ENCODE measurements around the gene NHLH2.

NHLH2 gene

GRCh38 chr1:115840605-115841460 is at the start of gene NHLH2:
Gene NHLH2 (minus strand): TSS chr1:115841126. CDS start chr1:115838372, 2,754 bp downstream.
- no peak for DNase-seq

- DNase-seq, result no peak
These were observed 49.7 kb upstream of the NHLH2 start for GRCh38 chr1:115890580-115890979.

DNA sequence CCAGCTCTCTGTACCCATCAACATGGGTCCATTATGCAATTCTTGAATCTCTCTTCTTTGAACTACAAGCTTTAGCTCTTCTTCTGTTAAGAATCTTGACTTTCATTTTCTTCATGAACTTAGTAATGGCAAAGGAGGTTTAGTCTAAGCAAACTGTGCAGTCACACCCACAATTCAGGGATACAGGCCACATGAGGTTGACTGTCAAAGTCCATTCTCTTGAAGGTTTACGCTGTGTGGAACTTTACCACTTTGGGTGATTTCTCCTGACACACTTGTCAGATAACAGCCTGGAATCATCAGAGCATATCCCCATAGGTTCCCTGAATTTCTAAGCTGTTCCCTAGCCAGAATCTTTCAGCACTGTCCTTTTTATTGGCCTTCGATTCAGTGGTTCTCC is 48.0 kb upstream of the NHLH2 start:
- DNase-seq, result no peak

DNA sequence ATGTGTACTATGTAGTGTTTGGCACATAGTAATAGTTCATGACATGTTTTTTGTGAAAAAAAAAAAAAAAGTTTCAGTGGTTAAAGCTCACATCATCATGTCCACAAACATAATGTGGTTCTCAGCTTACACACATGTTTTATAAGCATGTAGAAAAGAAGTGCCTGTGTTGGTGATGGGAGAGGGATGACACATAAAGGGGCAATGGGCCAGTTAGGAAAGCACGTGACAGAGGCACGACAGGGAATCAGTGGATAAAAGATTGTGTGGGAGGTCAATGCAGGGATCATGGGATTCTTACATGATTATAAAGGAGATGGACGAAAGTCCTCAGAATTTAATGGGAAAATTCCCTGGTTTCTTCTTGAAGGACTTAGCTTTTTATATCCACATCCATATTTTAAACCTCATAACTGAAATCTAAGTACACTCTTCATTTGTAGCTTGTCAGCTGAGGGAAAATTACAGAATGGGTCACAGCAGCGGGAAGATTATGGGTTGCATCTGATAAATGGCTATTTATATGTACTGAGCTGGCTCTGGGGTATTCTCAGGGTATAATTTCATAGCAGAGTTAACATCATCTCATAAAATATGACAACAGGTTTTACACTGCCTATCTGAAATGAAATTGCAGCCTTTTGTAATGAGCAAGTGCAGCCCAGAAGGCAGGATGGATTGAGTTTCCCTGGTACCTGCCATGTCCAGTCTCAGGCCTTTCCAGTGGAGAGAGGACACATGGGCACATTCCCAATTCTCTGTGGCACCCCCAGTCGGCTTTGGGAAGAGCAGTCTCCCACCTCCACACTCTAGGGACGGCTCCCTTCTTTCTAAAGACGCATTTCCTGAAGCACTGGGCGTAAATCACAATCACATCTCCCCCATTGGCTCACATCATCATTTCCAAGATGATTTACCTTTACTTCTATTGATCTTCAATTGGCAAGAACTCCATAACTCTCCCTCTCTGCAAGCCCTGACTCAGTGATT is 42.3 kb upstream of the NHLH2 start:
- DNase-seq, result no peak

GRCh38 chr1:115880981-115881672 is 40.2 kb upstream of the NHLH2 start:
- no peak for DNase-seq

GRCh38 chr1:115879977-115880376 is 39.1 kb upstream of the NHLH2 start:
- DNase-seq, result no peak

DNA sequence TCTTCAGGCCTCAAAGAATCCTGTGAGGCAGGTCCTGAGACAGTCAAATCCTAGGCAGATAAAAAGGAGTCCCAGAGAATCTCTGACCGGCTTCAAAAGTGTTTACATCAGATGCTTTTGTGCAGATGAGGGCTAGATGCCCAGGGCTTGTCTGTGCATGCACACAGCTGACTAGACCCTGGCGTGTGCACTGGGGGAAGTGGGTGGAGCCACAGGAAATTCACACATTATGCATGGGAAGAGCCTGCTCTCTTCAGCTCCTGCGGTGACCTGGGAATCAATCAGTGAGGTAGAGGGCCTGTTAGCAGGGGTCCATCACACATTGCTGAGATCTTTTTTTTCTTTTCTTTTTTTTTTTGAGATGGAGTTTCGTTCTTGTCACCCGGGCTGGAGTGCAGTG is 36.6 kb upstream of the NHLH2 start:
- DNase-seq, result no peak

- no peak for DNase-seq
These were observed 34.0 kb upstream of the NHLH2 start for GRCh38 chr1:115874904-115875303.

- no peak for DNase-seq
These were observed 33.6 kb upstream of the NHLH2 start for GRCh38 chr1:115874497-115874896.

GRCh38 chr1:115873184-115873583 is 32.3 kb upstream of the NHLH2 start:
- DNase-seq, result no peak

DNA sequence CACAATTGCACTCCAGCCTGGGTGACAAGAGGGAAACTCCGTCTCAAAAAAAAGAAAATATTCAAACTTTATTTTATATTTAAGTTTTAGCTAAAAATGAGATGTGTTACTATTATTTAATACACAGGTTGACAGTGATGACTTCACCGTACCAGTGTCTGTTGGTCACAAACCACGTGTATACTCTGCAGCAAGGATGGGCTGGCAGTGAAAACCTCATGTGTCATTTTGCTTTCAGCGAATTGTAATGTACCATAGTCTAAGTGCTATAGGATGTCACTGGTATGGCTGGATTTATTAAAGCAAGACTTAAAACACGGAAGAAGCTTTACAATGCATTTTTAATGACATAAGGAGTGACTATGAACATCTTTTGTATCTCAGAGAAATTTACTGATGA is 28.1 kb upstream of the NHLH2 start:
- DNase-seq, result no peak

DNA sequence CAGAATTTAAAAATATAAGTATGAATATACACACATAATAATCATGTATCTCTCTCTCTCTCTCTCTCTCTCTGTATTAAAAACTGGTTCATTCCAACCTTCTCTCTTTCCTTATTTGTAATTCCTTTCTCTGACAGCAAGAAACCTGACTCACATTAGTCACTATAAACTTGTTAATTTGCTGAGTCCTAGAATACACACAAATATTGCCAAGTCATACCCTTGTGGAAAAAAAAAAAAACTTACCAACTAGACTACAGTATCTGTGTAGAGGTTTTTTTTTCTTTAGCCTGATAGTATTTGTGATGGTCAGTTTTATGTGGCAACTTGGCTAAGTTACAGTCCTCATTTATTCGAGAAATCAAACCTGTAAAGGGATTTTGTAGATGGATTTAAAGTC is 26.3 kb upstream of the NHLH2 start:
- DNase-seq, result no peak

DNA sequence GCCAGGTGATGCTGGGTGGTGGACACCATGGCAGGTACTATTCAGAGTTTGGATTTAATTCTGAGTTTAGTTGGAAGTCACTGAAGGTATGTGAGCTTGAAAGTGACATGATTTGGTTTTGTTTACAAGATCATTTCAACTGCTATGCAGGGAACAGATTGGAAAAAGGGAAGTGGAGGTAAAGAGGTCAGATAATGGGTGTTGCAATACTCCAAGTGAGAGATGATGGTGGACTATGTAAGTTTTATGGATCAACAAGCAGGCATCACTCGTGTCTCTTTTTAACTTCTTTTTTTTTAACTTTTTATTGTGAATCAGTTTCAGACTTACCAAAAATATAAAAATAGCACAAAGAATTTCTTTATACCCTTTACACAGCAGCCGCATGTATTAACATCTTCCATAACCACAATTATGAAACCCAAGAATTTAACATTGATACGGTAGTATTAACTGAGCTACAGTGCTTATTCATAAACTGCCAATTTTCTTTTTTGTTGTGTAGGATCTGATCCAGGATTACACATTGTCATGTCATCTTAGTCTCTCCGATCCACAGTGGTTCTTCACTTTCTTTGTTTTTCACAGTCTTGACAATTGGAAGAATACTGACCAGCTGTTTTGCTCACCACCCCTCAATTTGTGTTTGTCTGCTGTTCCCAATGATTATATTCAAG is 24.9 kb upstream of the NHLH2 start:
- DNase-seq, result no peak

- DNase-seq, result no peak
These were observed 21.5 kb upstream of the NHLH2 start for GRCh38 chr1:115862403-115862802.

- DNase-seq, result no peak
These were observed 13.1 kb upstream of the NHLH2 start for GRCh38 chr1:115854005-115854404.

DNA sequence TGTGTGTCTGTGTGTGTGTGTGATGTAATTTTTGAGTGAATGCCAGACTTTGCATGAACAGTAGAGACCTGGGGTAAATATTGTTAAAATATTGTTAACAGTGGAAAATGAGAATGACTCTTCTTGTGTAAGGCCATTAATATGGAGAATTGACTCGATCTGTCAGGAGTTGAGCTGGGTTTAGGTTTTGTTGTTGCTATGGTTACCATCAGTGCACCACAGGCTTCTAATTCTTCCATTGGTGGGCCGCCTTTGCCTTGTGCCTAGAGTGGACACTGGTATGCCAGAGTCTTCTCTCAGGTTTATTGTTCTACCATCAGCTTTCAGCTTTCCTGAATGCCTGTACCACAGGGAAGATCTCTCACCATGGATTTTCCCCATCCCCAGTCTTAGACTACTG is 10.0 kb upstream of the NHLH2 start:
- DNase-seq, result no peak

GRCh38 chr1:115847787-115848186 is 6.9 kb upstream of the NHLH2 start:
- no peak for DNase-seq

DNA sequence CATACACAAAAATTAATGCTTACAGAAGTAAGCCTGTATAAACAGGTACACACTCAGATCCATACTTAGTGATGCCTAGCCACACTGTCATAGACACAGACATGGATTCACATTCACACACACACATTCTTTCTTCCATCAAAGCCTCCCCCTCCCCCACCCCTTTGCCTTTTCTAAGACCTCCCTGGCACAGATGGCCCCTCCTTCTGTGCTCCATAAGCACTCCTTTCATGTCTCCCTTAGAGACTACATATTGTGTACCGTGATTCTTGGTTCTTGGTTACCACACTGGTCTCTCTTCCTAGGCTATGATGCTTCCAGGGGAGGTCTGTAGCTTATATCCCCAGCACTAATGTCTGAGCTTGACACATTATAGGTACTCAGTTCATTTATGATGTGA is 2.0 kb upstream of the NHLH2 start:
- DNase-seq, result no peak

GRCh38 chr1:115839679-115840237 is 1.2 kb downstream of the NHLH2 start:
- no peak for DNase-seq

DNA sequence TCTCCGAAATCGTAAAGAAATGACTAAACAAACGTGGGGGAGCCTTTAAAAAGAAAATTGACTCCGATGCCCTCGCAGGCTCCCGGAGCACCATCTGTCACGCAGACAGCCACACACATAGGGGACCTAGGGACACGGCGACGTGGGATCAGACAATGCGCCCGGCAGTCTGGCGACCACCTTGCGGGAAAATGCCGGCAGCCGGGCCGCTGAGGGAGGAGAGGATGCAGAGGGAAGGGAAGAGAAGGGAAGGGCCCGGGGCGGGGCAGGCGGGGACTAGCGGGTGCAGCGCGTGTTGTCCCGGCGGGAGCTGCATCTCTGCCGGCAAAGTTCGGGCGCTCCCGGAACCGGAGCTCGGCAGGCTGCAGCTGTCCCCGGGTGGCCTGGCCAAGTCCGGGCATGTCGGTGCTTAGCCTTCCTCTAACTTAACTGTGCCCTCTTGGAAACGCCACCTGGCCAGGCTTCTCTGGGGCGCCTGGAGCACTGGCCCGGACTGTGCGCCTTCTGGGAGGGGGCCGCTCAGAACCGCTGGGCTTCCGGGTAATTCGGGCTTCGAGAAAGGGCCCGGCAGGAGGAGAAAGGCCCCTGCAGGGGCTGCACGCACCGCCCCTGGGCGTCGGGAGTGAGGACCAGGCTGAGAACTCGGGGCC is 1.8 kb downstream of the NHLH2 start:
- DNase-seq, result no peak

DNA sequence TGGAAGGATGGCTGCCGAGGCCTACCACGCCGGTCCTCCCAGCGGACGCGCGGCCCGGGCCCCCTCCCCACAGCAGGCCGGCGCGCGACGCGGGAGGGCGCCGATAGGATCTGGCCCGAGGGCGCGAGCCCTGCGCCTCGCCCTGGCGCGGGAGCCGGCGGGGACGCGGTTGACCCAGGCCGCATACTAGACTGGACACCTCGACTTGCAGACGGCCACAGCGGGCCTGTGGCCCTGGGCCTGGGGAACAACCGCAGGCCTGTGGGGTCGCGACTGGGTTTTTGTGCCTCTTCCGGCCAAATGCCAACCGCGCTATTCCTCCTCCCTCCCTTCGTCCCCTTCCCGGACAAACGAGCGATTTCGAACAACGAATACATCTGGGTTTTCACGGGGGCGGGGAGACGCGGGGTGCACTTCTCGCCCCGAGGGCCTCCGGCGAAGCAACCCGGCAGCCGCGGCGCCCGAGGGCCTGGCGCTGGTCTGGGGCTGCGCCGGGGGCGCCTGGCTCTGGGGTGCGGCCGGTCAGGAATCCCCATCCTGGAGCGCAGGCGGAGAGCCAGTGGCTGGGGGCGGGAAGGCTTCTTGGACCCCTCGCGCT is 2.4 kb downstream of the NHLH2 start:
- DNase-seq, result no peak
